ENCODE measurements around the gene FOXN1.

DNA sequence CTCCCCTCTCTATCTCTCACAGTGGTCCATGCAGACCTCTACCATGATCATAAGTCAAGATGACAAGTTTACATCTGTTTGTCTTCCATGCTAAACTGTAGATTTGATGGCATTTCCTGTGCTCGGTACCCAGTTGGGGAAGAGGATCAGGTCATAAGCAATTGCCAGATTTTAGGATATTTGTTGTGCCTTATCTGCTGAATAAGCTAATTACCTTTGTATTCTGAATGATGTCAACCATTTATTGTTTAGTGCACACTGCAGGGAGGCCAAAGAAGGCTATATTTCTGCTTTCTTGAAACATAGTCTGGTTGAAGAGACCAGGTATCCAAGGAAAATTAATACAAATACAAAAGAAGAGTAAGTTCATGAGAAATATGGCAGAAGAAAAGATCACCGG, 76.4 kb downstream of the FOXN1 start:
- no peak for TF ChIP-seq CTCF (IDR thresholded peaks at IDR 0.05)
- TF ChIP-seq EP300 (IDR thresholded peaks at IDR 0.05): no peak
- no peak for TF ChIP-seq POLR2A (IDR thresholded peaks at IDR 0.05)
